ENCODE data around the gene SLC1A4. TPM values are rescaled to one million over a fixed set of nuclear protein-coding genes. Genes with fewer than 3 reads are reported as not detected.

Gene SLC1A4
- 49.1 TPM for total RNA-seq

DNA sequence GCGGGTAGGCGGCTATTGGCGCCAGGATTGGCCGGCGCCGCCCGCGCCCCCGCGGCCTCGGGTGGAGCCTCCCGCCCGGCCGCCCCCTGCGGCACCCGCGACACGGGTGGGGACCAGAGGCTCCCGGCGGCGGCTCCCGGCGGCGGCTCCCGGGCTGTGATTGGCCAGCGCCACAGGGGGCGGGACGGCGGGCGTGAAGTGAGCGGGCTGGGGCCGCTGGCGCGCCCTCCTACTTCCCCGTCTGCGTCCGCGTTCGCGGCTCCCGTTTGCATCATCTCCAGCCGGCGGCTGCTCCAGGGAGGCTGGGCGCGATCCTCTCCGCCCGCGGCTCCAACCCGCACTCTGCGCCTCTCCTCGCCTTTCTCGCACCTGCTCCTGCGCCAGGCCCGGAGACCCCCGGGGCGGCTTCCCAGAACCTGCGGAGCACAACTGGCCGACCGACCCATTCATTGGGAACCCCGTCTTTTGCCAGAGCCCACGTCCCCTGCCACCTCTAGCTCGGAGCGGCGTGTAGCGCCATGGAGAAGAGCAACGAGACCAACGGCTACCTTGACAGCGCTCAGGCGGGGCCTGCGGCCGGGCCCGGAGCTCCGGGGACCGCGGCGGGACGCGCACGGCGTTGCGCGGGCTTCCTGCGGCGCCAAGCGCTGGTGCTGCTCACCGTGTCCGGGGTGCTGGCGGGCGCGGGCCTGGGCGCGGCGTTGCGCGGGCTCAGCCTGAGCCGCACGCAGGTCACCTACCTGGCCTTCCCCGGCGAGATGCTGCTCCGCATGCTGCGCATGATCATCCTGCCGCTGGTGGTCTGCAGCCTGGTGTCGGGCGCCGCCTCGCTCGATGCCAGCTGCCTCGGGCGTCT lies at the start of gene SLC1A4:
TSS of gene SLC1A4 (plus strand) at position 274 of the 856 bp plus-strand sequence. CDS start at position 519, 245 bp downstream.

DNA sequence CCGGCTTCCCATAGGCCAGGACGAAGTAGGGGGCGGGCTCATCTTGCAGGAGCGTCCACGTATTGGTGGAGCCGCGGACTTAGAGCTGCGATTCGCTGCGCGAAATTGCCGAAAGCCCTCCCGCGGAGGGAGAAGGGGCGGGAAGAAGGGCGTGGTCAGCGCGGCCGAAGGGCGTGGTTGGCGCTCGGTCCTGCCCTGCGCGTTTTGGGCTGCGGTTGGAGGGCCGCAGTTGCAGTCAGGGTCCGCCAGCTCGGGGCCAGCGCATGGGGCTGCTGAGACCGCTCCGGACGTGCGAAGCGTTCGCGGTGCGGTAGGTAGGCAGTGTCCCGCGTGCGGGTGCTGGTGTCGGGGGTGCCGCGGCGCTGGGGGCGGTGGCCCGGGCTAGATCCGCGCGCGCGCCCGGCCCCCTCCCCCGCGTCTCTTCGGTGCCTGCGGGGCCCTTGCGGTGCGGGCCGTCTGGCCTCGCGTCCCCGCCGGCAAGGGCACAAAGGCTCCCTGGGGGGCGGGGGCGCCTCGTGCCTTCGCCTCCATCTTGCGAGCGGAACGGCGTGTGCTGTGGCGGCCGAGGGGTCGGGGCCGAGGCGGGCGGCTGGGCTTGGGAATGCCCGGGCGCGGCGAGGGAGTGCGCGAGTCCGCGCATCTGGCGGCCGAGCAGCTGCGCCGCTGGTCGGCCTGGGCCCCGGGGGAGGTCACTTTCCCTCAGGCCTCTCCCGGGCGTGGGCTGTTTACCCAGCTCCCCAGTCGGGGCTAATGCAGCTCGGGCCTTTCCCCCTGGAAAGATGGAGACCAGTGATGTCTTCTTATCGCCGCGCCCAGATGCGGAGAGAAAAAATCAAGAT lies 67.2 kb downstream of the SLC1A4 start, which contains the start of gene CEP68:
TSS of gene CEP68 (plus strand) at position 202 of the 839 bp plus-strand sequence. CDS start 13,029 bp downstream, outside the sequence.

Small RNA genes within 50 kb of the gene (small RNA-seq; reads per million reads assigned to genes)
- gene RNU6-548P (ENCODE audit: low replicate concordance): not detected

Other genes starting within 250 kb of the SLC1A4 start
- 62.9 TPM for gene CEP68, start 67.0 kb downstream of the SLC1A4 start, total RNA-seq
- gene RAB1A, start 140.7 kb downstream of the SLC1A4 start, total RNA-seq: 85.8 TPM
- gene ACTR2, start 238.4 kb downstream of the SLC1A4 start, total RNA-seq: 71.1 TPM